HG02870 (cell line): ENCODE measurements around the gene ZNF319.
"Not testable (repeated sequence)": the region's sequence is repeated elsewhere in the genome, so short reads cannot be mapped to it uniquely, and the experiment has no call there.

Experiments
- ATAC-seq: cut with Tn5 transposase; IDR thresholded peaks from one replicate; pipeline ENCODE4 v1.9.1; 2021; ENCODE audit warnings: mild to moderate bottlenecking, moderate library complexity; ENCODE audit not compliant: unreplicated experiment

The ZNF319 gene

GRCh38 chr16:58022601-58023371 lies 22.3 kb upstream of the ZNF319 start:
- ATAC-seq = no peak

DNA sequence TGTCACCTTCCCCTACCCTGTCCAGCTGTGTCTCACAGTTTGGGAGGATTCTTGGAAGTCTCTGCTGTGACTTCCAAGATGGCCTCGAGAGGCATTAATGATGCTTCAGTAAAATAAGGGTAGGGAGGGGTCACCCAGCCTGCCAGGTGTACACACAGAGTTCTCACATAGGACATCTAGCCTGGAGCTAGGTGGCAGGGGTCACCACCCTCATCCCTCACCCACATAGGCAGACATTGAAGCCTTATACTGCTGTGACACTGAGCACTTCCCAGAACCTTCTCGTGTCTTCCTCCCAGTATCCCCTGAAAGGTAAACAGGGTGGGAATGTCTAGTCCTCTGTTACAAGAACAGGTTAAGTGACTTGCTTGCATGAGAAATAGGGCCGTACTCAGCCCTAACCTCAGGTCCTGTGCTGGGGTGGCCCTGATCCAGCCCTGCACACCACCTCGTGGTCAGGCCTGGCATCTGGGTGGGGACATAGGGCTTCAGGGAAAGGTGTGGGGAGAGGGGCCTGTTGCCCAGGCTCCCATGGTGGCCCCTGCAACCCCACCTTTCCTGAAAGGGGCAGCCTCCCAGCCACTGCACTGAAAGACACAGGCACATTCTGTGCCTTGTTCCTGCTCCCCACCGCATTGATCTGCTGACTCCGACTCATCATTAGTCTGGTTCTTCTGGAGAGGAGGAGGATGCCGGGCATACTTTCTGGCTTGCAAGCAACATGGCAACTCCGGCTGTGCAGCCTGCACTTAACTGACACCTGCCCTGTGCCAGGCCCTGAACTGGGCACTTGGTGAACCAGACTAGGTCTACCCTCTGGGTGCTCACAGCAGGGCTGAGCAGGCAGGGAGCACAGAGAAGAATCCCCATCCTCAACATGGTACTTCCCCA lies 21.4 kb upstream of the ZNF319 start:
- no peak for ATAC-seq

GRCh38 chr16:58020628-58021521 lies 20.4 kb upstream of the ZNF319 start:
- no peak for ATAC-seq

GRCh38 chr16:58019866-58020538 lies 19.5 kb upstream of the ZNF319 start:
- ATAC-seq = no peak

- ATAC-seq = no peak
These were observed 18.3 kb upstream of the ZNF319 start for GRCh38 chr16:58018803-58019202.

DNA sequence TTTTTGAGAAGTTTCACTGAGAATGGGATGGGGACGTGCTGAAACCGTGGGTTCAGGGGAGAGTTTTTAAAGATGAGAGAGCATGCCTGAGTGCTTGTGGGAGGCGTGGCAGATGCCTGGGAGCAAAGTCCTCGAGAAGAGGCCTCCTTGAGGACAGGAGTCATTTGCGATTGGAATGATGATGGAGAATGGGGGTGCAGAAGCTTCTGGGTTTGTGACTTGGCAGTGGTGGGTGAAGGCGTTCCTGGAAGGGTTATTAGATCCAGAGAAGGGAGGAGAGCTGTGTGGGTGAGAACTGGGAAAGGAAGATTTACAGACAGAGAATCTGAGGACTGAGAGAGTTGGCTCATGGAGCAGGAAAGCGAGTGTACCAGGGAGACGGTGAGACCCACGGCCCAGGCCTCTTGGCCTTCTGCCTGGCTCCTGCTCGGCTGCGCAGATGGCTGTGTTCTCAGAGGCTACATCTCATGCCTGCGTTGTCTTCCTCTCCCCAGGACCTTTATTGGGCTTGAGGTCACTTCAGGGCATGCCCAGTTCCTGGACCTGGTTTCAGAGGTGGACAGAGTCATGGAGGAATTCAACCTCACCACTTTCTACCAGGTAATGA lies 16.5 kb upstream of the ZNF319 start:
- ATAC-seq = no peak

DNA sequence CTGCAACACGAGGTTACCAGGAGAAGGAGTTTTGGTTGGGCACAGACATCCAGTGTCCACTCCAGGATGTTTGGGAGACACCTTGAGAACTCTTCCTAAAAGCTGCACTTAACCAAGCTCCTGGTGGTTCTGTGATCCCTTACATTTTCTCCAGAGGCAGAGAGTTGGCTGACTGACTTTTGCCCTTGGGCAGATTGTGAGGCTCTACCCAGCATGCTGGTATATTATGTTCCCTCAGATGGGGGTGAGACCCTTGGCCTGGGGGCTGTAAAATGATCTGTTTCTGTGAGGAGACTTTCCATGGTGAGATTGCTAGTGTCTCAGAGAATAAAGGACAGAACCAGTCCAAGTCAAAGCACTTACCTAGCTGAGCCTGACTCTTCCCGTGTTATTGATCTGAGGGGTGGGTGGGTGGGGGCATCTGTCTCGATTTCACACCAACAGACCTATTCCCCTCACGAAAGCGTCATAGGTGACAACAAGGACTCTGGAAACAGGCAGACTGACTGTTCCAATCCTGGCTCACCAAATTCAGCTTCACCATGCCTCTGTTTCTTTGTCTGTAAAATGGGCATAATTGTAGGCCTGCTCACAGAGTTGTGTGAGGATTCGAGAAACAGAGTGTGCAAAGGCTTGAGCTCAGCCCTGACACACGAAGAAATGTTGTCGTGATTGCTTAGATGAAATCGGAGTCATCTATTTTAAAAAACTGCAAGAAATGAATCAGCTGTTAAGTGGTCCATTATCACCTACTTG lies 12.9 kb upstream of the ZNF319 start:
- no peak for ATAC-seq

DNA sequence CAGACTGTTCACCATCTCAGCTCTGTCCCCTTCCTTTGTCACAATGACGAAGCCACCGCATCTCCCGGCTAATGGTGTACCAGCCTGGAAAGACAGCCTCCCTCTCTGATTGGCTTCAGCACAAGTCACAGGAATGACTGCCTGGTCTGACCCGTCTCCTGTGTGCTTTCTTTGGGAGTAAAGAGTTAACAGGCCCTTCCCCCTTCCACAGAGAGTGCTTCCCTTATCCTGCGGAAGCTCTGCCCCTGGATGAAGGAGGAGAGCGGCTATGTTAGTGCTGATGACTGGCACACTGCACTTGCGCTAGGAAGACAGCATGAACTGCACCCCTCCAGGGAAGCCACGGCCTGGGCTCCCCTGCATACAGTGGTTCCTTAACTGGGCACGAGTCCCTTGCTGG lies 12.0 kb upstream of the ZNF319 start:
- ATAC-seq = no peak

DNA sequence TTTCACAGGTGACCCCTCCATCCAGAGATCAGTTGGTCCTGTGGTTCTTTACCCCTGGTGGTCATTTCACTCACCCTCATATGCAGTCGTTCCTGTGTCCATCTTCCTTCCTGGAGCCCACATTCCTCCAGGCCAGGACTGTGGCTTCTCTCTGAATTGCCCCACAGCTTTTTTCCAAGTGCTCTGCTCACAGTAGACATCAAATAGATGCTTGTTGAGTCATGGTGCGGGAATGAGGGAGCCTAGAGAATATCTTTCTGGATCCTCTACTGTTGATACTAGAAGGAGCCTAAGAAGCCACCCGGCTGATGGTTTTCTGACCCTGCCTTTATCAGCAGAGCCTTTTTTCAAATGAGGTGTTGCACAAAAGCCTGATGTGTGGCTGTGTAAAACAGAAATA lies 11.2 kb upstream of the ZNF319 start:
- no peak for ATAC-seq

DNA sequence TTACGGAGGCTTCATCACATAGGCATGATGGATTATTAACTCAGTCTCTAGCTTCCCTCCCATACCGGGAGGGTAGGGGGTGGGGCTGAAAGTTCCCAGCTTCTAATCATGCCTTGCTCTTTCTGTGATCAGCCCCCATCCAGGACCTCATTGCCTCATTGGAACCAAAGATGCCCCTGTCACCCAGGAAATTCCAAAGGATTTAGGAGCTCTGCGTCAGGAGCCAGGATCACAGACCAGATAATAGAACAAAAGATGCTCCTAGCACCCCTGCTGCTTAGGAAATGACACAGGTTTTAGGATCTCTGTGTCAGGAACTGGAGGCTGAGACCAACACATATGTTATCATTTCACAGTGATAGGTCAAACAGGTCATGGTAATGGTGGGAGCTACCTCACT lies 10.4 kb upstream of the ZNF319 start:
- no peak for ATAC-seq

- no peak for ATAC-seq
These were observed 9.5 kb upstream of the ZNF319 start for GRCh38 chr16:58009856-58010416.

GRCh38 chr16:58004736-58005135 lies 4.3 kb upstream of the ZNF319 start:
- not testable (repeated sequence) for ATAC-seq

DNA sequence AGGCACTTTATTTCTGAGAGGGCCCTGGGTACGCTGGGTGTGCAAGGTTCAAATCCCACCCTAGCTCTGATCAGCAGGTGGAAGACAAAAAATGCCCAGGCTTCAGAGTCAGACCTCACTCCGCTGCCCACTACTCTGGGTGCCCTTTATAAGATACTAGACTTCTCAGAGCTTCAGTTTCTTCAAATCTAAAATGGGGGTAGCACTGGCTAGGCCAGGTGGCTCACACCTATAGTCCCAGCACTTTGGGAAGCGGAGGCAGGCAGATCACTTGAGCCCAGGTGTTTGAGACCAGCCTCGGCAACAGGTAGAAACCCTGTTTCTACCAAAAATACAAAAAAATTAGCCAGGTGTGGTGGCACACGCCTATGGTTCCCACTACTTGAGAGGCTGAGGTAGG lies 2.5 kb upstream of the ZNF319 start:
- ATAC-seq = no peak

DNA sequence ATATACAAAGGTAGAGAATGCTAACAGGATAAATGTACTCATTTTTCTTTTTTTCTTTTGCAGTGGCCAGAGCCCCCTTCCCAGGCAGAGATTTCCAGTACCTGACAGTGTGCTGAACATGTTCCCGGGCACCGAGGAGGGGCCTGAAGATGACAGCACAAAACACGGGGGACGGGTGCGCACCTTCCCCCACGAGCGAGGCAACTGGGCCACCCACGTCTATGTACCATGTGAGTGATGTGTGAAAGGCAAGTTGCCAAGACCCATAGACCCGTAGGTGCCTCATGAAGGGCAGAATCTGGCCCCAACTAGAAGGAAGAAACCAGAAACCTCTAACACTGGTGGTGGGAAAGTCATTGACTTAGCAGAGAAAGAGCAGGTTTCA lies 1.9 kb upstream of the ZNF319 start:
- no peak for ATAC-seq

- ATAC-seq = no peak
These were observed 1.4 kb upstream of the ZNF319 start for GRCh38 chr16:58001781-58002415.

- ATAC-seq = peak; percentile 78
These were observed 519 bp upstream of the ZNF319 start, which contains the start of gene USB1 for GRCh38 chr16:58000706-58001676. TSS of gene USB1 (plus strand) at chr16:58001407. CDS start at chr16:58001484, 77 bp downstream.

DNA sequence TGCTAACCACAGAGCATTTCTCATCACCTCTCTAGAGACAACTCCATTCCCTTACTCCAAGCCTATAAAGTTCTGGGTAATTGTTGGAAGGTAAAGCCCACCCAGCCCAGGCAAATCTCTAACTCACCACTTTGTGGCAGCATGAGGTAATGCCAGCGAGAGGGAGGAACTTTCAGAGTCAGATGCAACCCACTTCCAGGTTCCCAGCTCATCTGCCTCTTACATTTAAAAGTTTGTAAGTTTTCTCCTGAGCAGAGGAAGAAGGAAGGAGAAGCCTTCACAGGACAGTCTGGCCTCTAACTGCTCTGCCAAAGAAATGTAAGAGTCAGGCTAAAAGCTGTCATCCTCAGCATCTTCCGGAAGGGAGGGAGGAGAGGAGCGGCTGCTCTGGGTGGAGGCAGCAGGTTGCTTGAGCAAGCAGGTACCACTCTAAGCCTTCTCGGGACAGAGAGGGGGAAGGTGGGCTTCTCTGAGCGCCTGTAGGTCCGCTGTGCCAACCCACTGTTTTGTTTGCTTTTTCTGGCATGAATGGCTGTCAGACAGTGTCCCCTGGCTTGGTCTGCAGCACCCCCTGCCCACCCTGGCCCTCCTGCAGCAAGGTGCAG lies 1.0 kb downstream of the ZNF319 start:
- no peak for ATAC-seq
